Uterus (tissue), 4 donors: ENCODE results near the gene PRR33. TPM values are rescaled to one million over a fixed set of nuclear protein-coding genes. Genes with fewer than 3 reads are reported as not detected.
A peak's percentile ranks its signal among the peaks of the same experiment; 100 is the strongest.
"Not testable (repeated sequence)": the region's sequence is repeated elsewhere in the genome, so short reads cannot be mapped to it uniquely, and the experiment has no call there.

Experiments
- DNase-seq, 2 donors: peaks; one replicate each; pipeline ENCODE4 v3.0.0-alpha.2; 2019 to 2020
- H3K27ac ChIP-seq, 2 donors: fragments of 200-600 bp; sonication (generic); 1 replicate in 1 of 2; 2 replicates in 1 of 2; pipeline ENCODE4 v1.5.1; 2016 to 2018
- H3K27me3 ChIP-seq, 2 donors: fragments of 200-600 bp; sonication (generic); one replicate each; pipeline ENCODE4 v1.5.1; 2018 to 2019; ENCODE audit warnings: control low read depth in 1 of 2
- H3K36me3 ChIP-seq, 2 donors: fragments of 200-600 bp; sonication (generic); one replicate each; pipeline ENCODE4 v1.5.1; 2019; ENCODE audit warnings: control low read depth in 1 of 2
- H3K4me1 ChIP-seq, 2 donors: fragments of 200-600 bp; sonication (generic); one replicate each; pipeline ENCODE4 v1.5.1; 2018 to 2019; ENCODE audit warnings: control low read depth in 1 of 2
- H3K4me3 ChIP-seq, 2 donors: fragments of 200-600 bp; sonication (generic); 1 replicate in 1 of 2; 2 replicates in 1 of 2; pipeline ENCODE4 v1.5.1; 2018 to 2019; ENCODE audit warnings: mild to moderate bottlenecking in 1 of 2
- H3K9me3 ChIP-seq, 2 donors: fragments of 200-600 bp; sonication (generic); one replicate each; pipeline ENCODE4 v1.5.1; 2019; ENCODE audit warnings: control low read depth in 1 of 2
- POLR2A ChIP-seq, 2 donors: fragments of 450-650 bp; IDR thresholded peaks; one replicate each; pipeline ENCODE4 v1.6.1; 2016; ENCODE audit warnings: antibody characterized with exemption in 2 of 2, mild to moderate bottlenecking in 1 of 2, moderate library complexity in 1 of 2
- intact Hi-C: fragments of 100-400 bp; cut with DNase I; formaldehyde crosslinking; loops from one replicate; pipeline ENCODE4 v1.15.1; 2023; ENCODE audit warnings: low total_unique reads
- total RNA-seq, 4 donors: library from RNA; depleted of rRNA in 3 of 4; stranded (reverse); fragments of >200 nt in 3 of 4; gene quantifications; one replicate each; pipeline versions ENCODE4 v1.1.0 to v1.2.4, GENCODE V29; 2014 to 2023
- TF ChIP-seq, protein P1 (sequence below), 4 experiments: fragments of 200-600 bp in 2 of 4; fragments of 450-650 bp in 2 of 4; sonication (generic) in 2 of 4; IDR thresholded peaks; one replicate each; pipeline ENCODE4 v1.5.1; 2016 to 2019; ENCODE audit warnings: antibody characterized with exemption in 4 of 4, mild to moderate bottlenecking in 2 of 4, moderate library complexity in 1 of 4
- donor health status: DM: yes; HTN: yes; CAD: no.

PRR33 gene
- total RNA-seq, 4 donors from 2014 or later = not detected

DNA sequence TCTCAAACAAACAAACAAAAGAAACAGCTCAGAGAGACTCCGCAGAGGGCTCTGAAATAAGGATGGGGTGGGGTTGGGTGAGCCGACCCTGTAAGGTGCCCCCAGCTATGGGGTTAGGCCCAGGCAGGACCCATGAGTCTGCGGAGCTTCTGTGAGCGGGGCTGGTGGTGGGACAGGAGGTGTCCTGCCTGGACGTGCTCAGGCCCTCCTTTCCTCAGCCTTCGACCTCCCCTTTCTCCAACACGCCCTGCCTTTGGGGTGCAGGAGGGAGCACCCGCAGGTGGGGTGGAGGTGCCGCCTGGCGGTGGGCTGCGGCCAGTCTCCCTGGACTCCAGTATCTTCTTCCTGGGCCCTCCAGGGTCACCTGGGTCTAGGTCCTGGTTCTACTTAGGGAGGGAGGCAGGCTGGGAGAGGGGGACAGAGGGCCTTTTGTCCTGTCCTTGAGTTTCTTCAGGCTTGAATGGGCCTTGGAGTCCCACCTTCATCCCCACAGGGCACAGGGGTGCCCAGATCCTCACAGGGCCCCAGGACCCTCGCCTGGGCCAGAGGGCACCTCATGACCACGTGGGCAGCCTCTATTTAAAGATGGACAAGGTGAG lies 12.3 kb downstream of the PRR33 start:
- TF ChIP-seq, protein P1, sequence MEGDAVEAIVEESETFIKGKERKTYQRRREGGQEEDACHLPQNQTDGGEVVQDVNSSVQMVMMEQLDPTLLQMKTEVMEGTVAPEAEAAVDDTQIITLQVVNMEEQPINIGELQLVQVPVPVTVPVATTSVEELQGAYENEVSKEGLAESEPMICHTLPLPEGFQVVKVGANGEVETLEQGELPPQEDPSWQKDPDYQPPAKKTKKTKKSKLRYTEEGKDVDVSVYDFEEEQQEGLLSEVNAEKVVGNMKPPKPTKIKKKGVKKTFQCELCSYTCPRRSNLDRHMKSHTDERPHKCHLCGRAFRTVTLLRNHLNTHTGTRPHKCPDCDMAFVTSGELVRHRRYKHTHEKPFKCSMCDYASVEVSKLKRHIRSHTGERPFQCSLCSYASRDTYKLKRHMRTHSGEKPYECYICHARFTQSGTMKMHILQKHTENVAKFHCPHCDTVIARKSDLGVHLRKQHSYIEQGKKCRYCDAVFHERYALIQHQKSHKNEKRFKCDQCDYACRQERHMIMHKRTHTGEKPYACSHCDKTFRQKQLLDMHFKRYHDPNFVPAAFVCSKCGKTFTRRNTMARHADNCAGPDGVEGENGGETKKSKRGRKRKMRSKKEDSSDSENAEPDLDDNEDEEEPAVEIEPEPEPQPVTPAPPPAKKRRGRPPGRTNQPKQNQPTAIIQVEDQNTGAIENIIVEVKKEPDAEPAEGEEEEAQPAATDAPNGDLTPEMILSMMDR (IDR thresholded peaks at IDR 0.05) = no peak
- TF ChIP-seq POLR2A (IDR thresholded peaks at IDR 0.05) = no peak
- H3K9me3 ChIP-seq = no peaks in the 10 kb centered on the region
- DNase-seq = peak; percentile 15 to 26
- intact Hi-C loops = no loop called here
- no peaks in the 10 kb centered on the region for H3K36me3 ChIP-seq
- H3K4me1 ChIP-seq = peaks cover 0 to 28% of the 10 kb centered on the region in 2 donors
- H3K27ac ChIP-seq = peak overlapping the region; percentile 86 to 89
- no peaks in the 10 kb centered on the region for H3K27me3 ChIP-seq
- no peak overlapping the region for H3K4me3 ChIP-seq

DNA sequence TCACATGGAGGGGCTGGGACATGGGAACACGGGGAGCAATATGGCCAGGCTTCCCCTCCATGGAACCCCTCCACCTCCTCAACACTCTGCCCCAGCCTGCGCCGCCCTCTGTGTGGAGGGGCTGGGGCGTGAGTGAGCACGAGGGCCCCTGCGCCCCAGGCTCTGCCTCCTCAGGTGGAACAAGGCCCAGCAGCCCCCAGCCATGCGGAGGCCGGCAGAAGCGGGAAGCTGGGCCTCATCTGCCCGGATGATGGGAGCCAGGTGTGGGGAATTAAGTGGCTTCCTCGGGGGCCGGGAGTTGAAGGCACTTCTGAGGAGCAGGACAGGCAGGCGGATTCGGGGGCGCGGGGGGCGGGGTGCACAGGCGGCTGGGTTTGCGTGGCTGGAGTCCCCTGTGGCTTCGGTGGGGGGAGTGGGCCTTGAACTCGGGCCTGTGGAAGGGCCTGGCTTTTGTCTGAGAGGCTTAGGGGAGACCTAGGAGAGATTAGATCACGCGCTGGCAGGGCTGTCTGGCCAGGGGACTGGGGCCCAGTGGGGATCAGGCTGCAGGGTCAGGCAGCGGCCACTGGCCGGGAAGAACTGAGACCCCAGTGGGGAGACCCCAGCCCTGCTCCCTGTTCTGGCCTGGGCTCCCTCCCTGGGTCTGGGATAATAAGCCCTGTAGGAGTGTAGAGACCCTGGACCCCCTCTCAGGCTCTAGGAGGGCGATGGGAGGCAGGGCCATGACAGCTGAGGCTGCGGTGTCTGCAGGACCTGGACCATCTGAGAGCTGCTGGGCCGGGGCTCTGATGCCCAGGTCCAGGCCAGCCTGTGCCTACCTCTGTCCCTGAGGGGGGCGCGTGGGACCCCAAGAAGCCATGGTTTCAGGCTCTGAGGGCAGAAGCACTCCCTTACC lies 13.3 kb downstream of the PRR33 start:
- intact Hi-C loops = no loop called here
- Histone ChIP-seq H3K27me3 (no peaks in the 10 kb centered on the region), H3K9me3 (no peaks in the 10 kb centered on the region), H3K27ac (peak overlapping the region; percentile 86 to 89), H3K36me3 (no peaks in the 10 kb centered on the region), H3K4me3 (no peak overlapping the region), H3K4me1 (peaks cover 0 to 28% of the 10 kb centered on the region in 2 donors)
- no peak for TF ChIP-seq POLR2A (IDR thresholded peaks at IDR 0.05)
- TF ChIP-seq, protein P1 (IDR thresholded peaks at IDR 0.05) = no peak
- peak; percentile 55 to 72 for DNase-seq

DNA sequence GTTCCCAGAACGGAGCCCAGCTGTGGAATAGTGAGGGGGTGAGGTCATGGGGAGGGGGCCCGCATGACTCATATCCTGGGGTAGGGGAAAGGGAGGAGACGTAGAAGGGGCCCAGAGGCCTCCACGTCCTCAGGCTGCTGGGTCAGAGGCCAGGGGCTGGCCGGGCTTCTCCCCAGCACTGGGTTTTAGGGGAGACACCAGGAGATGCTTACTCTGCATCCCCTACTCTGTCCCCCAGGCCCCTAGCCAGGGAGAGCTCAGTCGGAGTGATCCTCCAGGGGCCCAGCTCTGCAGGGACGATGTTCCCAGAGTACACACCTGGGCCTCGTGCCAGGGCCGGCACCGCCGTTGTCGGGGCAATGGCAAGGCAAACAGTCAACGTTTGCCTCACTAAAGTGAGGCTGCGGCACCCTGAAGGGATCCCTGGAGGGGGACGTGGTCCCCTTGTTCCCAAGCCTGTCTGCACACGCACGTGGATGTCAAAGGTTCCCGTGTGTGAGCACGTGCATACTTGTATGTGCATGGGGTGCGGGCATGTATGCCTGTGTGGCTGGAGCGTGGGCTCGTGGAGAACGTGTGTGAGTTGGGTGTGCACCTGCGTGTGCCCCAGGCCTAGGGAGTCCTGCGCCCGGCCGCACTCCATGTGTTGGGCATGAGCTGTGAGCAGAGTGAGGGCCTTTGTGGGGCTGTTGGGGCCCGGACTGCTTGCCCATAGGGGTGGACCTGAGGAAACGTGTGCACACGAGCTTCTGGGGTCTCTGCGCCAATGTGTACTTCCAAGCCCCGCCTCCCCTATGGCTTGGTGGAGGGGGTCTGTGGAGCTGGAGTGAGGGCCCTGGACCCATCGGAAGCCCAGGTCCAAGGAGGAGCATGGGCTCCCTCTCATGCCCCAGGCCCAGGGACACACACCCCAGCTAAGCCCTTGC lies 14.2 kb downstream of the PRR33 start:
- no peaks in the 10 kb centered on the region for H3K36me3 ChIP-seq
- peak overlapping the region; percentile 86 to 89 for H3K27ac ChIP-seq
- DNase-seq = peak; percentile 69 to 82
- peaks cover 0 to 28% of the 10 kb centered on the region in 2 donors for H3K4me1 ChIP-seq
- H3K9me3 ChIP-seq = no peaks in the 10 kb centered on the region
- H3K27me3 ChIP-seq = no peaks in the 10 kb centered on the region
- TF ChIP-seq, protein P1 (IDR thresholded peaks at IDR 0.05) = no peak
- intact Hi-C loops = no loop called here
- H3K4me3 ChIP-seq = no peak overlapping the region

DNA sequence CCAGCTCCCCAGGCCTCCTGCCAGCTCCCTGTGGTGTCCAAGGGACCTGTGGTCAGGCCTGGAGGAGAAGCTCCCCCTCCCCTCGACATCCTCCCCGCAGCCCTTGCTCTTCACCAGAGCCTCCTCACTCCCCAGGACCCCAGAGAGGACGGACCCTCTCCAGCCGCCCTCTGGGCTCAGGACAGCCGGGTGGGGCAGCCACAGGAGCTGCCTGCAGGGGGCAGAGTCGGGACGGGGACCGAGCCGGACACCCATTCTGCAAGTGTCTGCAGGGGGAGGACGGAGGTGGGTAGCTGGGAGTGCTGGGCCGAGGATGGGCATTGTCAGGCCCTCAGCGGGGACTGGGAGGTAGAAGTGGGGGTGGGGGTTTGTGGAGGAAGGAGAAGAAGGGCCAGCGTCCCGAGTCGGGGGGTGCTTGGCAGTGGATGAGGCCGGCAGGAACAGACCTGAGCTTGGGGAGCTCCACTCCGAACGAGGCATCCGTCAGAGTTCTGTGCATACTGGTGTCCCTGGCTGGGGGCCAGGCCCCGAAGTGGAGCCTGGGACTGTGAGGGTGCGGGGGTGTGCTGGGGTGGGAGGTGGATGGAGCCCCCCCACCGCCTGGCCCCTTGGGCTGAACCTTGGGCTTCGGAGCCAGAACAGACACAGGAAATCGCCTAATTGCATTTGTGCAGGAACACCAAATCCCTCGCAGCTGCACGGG lies 15.2 kb downstream of the PRR33 start:
- H3K27ac ChIP-seq = peak overlapping the region; percentile 86 to 89
- intact Hi-C loops = no loop called here
- peaks cover 0 to 21% of the 10 kb centered on the region in 2 donors for H3K4me1 ChIP-seq
- H3K36me3 ChIP-seq = no peaks in the 10 kb centered on the region
- DNase-seq = peak; percentile 80 to 90
- peak overlapping the region in 1 of 2 donors; percentile 13 for H3K4me3 ChIP-seq
- no peaks in the 10 kb centered on the region for H3K27me3 ChIP-seq
- no peaks in the 10 kb centered on the region for H3K9me3 ChIP-seq
- TF ChIP-seq, protein P1 (IDR thresholded peaks at IDR 0.05) = peak; percentile 25 to 38 (median 32)
- no peak for TF ChIP-seq POLR2A (IDR thresholded peaks at IDR 0.05)

DNA sequence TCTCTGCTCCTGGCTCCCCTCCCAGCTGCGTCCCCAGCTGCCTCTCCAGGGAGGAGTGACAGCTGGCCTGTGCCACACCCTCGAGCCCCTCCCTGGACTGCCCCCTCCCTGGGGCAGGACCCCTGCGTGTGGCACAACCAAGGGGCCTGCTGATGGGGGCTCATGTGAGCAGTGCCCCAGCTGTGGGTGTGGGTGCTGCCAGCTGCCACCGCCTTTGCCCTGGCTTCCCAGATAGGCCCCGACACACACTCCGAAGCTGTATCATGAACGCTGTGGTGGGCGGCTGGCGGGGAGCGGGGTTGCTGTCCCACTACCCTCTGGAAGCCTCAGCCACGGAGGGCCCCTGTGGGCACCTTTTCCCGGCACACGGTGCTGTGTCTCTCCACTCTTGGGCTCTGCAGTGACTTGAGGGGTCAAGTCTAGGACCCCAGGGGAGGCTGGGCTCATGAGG lies 15.8 kb downstream of the PRR33 start:
- H3K4me1 ChIP-seq = peaks cover 0 to 14% of the 10 kb centered on the region in 2 donors
- H3K36me3 ChIP-seq, intact Hi-C loops, H3K9me3 ChIP-seq, DNase-seq, H3K27me3 ChIP-seq: not testable (repeated sequence)
- H3K27ac ChIP-seq = peak overlapping the region; percentile 86 to 89
- H3K4me3 ChIP-seq = peak overlapping the region in 1 of 2 donors; percentile 13
